Measurements from ENCODE around the gene FAM149B1. TPM values are rescaled to one million over a fixed set of nuclear protein-coding genes. Genes with fewer than 3 reads are reported as not detected.

FAM149B1 gene
- total RNA-seq, 1 donor from 2014 or later: 14.3 TPM

GRCh38 chr10:73281097-73281496 lies 113.2 kb downstream of the FAM149B1 start:
- Mint-ChIP-seq H3K36me3 (ENCODE audit: low read depth) (no peaks in the 10 kb centered on the region), H3K4me1 (ENCODE audit: low read depth) (no peaks in the 10 kb centered on the region), H3K27ac (no peak overlapping the region), H3K4me3 (ENCODE audit: low read depth) (no peak overlapping the region), H3K9me3 (no peaks in the 10 kb centered on the region), H3K27me3 (ENCODE audit: low read depth) (peaks cover 6% of the 10 kb centered on the region)
- DNase-seq (ENCODE audit: low spot score): no peak
- intact Hi-C loops (cut with micrococcal nuclease): no loop called here

GRCh38 chr10:73287441-73287840 lies 119.5 kb downstream of the FAM149B1 start:
- Mint-ChIP-seq H3K27ac (no peak overlapping the region), H3K4me1 (ENCODE audit: low read depth) (no peaks in the 10 kb centered on the region), H3K4me3 (ENCODE audit: low read depth) (no peak overlapping the region), H3K27me3 (ENCODE audit: low read depth) (peaks cover 5% of the 10 kb centered on the region), H3K36me3 (ENCODE audit: low read depth) (no peaks in the 10 kb centered on the region), H3K9me3 (peaks cover 11% of the 10 kb centered on the region)
- intact Hi-C loops (cut with micrococcal nuclease): no loop called here
- DNase-seq (ENCODE audit: low spot score): no peak

- Mint-ChIP-seq H3K9me3 (peaks cover 11% of the 10 kb centered on the region), H3K27ac (no peak overlapping the region), H3K4me1 (ENCODE audit: low read depth) (no peaks in the 10 kb centered on the region), H3K4me3 (ENCODE audit: low read depth) (no peak overlapping the region), H3K36me3 (ENCODE audit: low read depth) (no peaks in the 10 kb centered on the region), H3K27me3 (ENCODE audit: low read depth) (peaks cover 7% of the 10 kb centered on the region)
- no peak for DNase-seq (ENCODE audit: low spot score)
- intact Hi-C loops (cut with micrococcal nuclease): no loop called here
Observed at GRCh38 chr10:73289958-73290357, 122.0 kb downstream of the FAM149B1 start.

GRCh38 chr10:73293461-73293860 lies 125.5 kb downstream of the FAM149B1 start:
- peaks cover 11% of the 10 kb centered on the region for H3K9me3 Mint-ChIP-seq
- H3K27ac Mint-ChIP-seq: no peak overlapping the region
- peaks cover 9% of the 10 kb centered on the region for H3K4me1 Mint-ChIP-seq (ENCODE audit: low read depth)
- intact Hi-C loops (cut with micrococcal nuclease): no loop called here
- no peak for DNase-seq (ENCODE audit: low spot score)
- peaks cover 16% of the 10 kb centered on the region for H3K27me3 Mint-ChIP-seq (ENCODE audit: low read depth)
- H3K36me3 Mint-ChIP-seq (ENCODE audit: low read depth): no peaks in the 10 kb centered on the region
- no peak overlapping the region for H3K4me3 Mint-ChIP-seq (ENCODE audit: low read depth)

Other genes starting within 250 kb of the FAM149B1 start
- not detected in 2 replicates for gene PLA2G12B, start 213.3 kb upstream of the FAM149B1 start, total RNA-seq
- gene P4HA1, start 71.3 kb upstream of the FAM149B1 start, total RNA-seq: 71.9 and 72.8 TPM in 2 replicates
- gene NUDT13, start 57.7 kb upstream of the FAM149B1 start, total RNA-seq: 0.76 and 1.0 TPM in 2 replicates
- 35.2 and 37.8 TPM in 2 replicates for gene ECD, start 111 bp upstream of the FAM149B1 start, total RNA-seq
- 50.8 and 52.7 TPM in 2 replicates for gene DNAJC9, start 79.1 kb downstream of the FAM149B1 start, total RNA-seq
- gene MRPS16, start 84.5 kb downstream of the FAM149B1 start, total RNA-seq: 145 and 152 TPM in 2 replicates
- 0.41 and 0.43 TPM in 2 replicates for gene CFAP70, start 190.7 kb downstream of the FAM149B1 start, total RNA-seq
- gene ANXA7, start 245.9 kb downstream of the FAM149B1 start, total RNA-seq: 173 and 174 TPM in 2 replicates

All from activated T-helper 2 cell treated with anti-CD3 and anti-CD28 coated beads, Interferon-gamma antibody, Interleukin-2, Interleukin-4, amounts not matched to agents 10 μg/mL and 5 μg/mL and 100 μg/mL, durations not matched to agents 14 hours and 24 hours and 36 hours (primary cell).